Endothelial cell of hepatic sinusoid (primary cell): ENCODE data around the gene PRRT1B.

Experiments used
- in situ Hi-C: cut with HindIII; loops from 2 replicates; pipeline ENCODE4 v1.10.0; 2017; ENCODE audit warnings: low sequenced_read_pairs

PRRT1B gene

GRCh38 chr9:131522257-131523085 lies 22.9 kb upstream of the PRRT1B start:
- in situ Hi-C loops, result loop anchor here (5.0 kb wide), 2 partner anchors 40 to 85 kb away; no protein-coding TSS in a partner anchor

GRCh38 chr9:131523086-131523388 lies 22.3 kb upstream of the PRRT1B start:
- in situ Hi-C loops, result loop anchor here (5.0 kb wide), 2 partner anchors 41 to 86 kb away; no protein-coding TSS in a partner anchor

- in situ Hi-C loops, result loop anchor here (5.0 kb wide), 2 partner anchors 41 to 86 kb away; no protein-coding TSS in a partner anchor
These were observed 21.6 kb upstream of the PRRT1B start for GRCh38 chr9:131523451-131524435.

- in situ Hi-C loops, result loop anchor here (5.0 kb wide), 2 partner anchors 42 to 87 kb away; no protein-coding TSS in a partner anchor
These were observed 20.5 kb upstream of the PRRT1B start for GRCh38 chr9:131524665-131525315.

- in situ Hi-C loops, result no loop called here
These were observed 19.4 kb upstream of the PRRT1B start for GRCh38 chr9:131525643-131526565.

- in situ Hi-C loops, result no loop called here
These were observed 17.1 kb upstream of the PRRT1B start for GRCh38 chr9:131528186-131528585.

GRCh38 chr9:131528886-131529505 lies 16.3 kb upstream of the PRRT1B start:
- in situ Hi-C loops, result no loop called here

- in situ Hi-C loops, result no loop called here
These were observed 15.5 kb upstream of the PRRT1B start for GRCh38 chr9:131529597-131530545.

GRCh38 chr9:131530546-131530919 lies 14.8 kb upstream of the PRRT1B start:
- in situ Hi-C loops, result no loop called here

- in situ Hi-C loops, result no loop called here
These were observed 14.1 kb upstream of the PRRT1B start, which contains the start of gene UCK1 for GRCh38 chr9:131530920-131531832. TSS of gene UCK1 (minus strand) at chr9:131531263. CDS start at chr9:131531174, 89 bp downstream.

- in situ Hi-C loops, result no loop called here
These were observed 10.5 kb upstream of the PRRT1B start for GRCh38 chr9:131534721-131535237.

- in situ Hi-C loops, result no loop called here
These were observed 7.4 kb upstream of the PRRT1B start for GRCh38 chr9:131537946-131538345.

- in situ Hi-C loops, result no loop called here
These were observed 6.0 kb upstream of the PRRT1B start for GRCh38 chr9:131539223-131539923.

GRCh38 chr9:131543141-131543540 lies 2.2 kb upstream of the PRRT1B start:
- in situ Hi-C loops, result no loop called here

GRCh38 chr9:131545786-131546335 lies 538 bp downstream of the PRRT1B start:
- in situ Hi-C loops, result no loop called here
